ENCODE measurements around the gene C14orf132. TPM values are rescaled to one million over a fixed set of nuclear protein-coding genes. Genes with fewer than 3 reads are reported as not detected.

The C14orf132 gene
- total and polyA plus RNA-seq, 2 of the 4 experiments (the other 2 are of a cell fraction) = 6.3 to 13.5 TPM

GRCh38 chr14:96084796-96085195, 45.6 kb downstream of the C14orf132 start:
- H2AFZ ChIP-seq (replicated peaks; ENCODE audit: low read length, poor library complexity) = no peak overlapping the region
- H3K56ac ChIP-seq (ENCODE audit: extremely low read depth, insufficient read depth, low read length) = no peak overlapping the region
- H3K79me1 ChIP-seq (ENCODE audit: low read depth in 1 of 2, low read length in 2 of 2) = peaks cover 11 to 45% of the 10 kb centered on the region in 2 experiments; a peak in 3 of 4 replicates
- ATAC-seq (ENCODE audit: low read depth) = no peak
- H3K4me3 ChIP-seq (ENCODE audit: insufficient read depth, low read depth, low read length) = no peak overlapping the region
- H4K8ac ChIP-seq (ENCODE audit: low read depth in 2 of 2, low read length in 2 of 2) = no peak overlapping the region
- ChIA-PET POLR2A (ENCODE audit: unreplicated experiment) (no interaction called here), CTCF (no interaction called here)
- H3K9me3 ChIP-seq (ENCODE audit: control insufficient read depth, insufficient read depth, low read length) = no peaks in the 10 kb centered on the region
- no peak overlapping the region for H2AK5ac ChIP-seq (ENCODE audit: low read depth, low read length)
- no peak overlapping the region for H2BK5ac ChIP-seq (ENCODE audit: low read depth, low read length, poor library complexity, severe bottlenecking)
- H2BK120ac ChIP-seq (ENCODE audit: low read depth, low read length) = no peak overlapping the region
- WGBS, 2 experiments (ENCODE audit: extremely low coverage in 2 of 2, insufficient read length in 1 of 2) = 67% methylated on average over 1 of the region's 4 CpGs; no CpG with 5 or more reads in 1 of the 2 experiments
- no peak overlapping the region for H3K27ac ChIP-seq (ENCODE audit: insufficient read depth, low read length)
- H3K4me1 ChIP-seq (ENCODE audit: control insufficient read depth, insufficient read depth, low read length) = peaks cover 7% of the 10 kb centered on the region
- no peak overlapping the region for H2BK20ac ChIP-seq (ENCODE audit: low read depth, low read length)
- intact Hi-C loops (cut with micrococcal nuclease) (no loop called here), dilution Hi-C loops (cut with HindIII; ENCODE audit: low sequenced_read_pairs, unreplicated experiment) (no loop called here), in situ Hi-C loops (cut with MboI; ENCODE audit: low sequenced_read_pairs) (no loop called here)
- no peak overlapping the region for H3K9ac ChIP-seq (ENCODE audit: low read depth, low read length)
- no peaks in the 10 kb centered on the region for H4K20me1 ChIP-seq (ENCODE audit: insufficient read depth, low read length)
- no peak overlapping the region for H4K5ac ChIP-seq (ENCODE audit: low read depth, low read length)
- H4K91ac ChIP-seq (ENCODE audit: insufficient read depth, low read depth, low read length) = no peak overlapping the region
- no peak for DNase-seq
- no peak overlapping the region for H3K23ac ChIP-seq (ENCODE audit: low read depth, low read length)
- H2AK9ac ChIP-seq (replicated peaks; ENCODE audit: low read depth, low read length, poor library complexity) = no peak overlapping the region
- BruUV-seq (replicated peaks) = no TSS peak
- no peak overlapping the region for H3K18ac ChIP-seq (ENCODE audit: low read depth, low read length)
- TF ChIP-seq CHD1 (IDR thresholded peaks at IDR 0.05; ENCODE audit: low read depth, low read length) = no peak
- TF ChIP-seq MAZ (IDR thresholded peaks at IDR 0.05; ENCODE audit: borderline replicate concordance, low read depth, low read length) = no peak
- no peak for TF ChIP-seq NFE2L2 (IDR thresholded peaks at IDR 0.05; ENCODE audit: low read depth, low read length)
- no peak for TF ChIP-seq POLR2A (IDR thresholded peaks at IDR 0.05; ENCODE audit: low read depth, low read length)
- TF ChIP-seq CTCF (conservative IDR thresholded peaks at IDR 0.05; ENCODE audit: low read depth, low read length) = no peak
- no peak for TF ChIP-seq ELK1 (IDR thresholded peaks at IDR 0.05; ENCODE audit: borderline replicate concordance, low read depth, low read length)
- H3K27me3 ChIP-seq (ENCODE audit: control insufficient read depth, insufficient read depth, low read length) = no peaks in the 10 kb centered on the region
- no peak overlapping the region for H3K14ac ChIP-seq (replicated peaks; ENCODE audit: low read depth, low read length)
- H3K36me3 ChIP-seq (ENCODE audit: control insufficient read depth, insufficient read depth, low read length) = peaks cover 30% of the 10 kb centered on the region
- H3K4ac ChIP-seq (ENCODE audit: low read depth, low read length) = no peak overlapping the region
- H3K4me2 ChIP-seq (ENCODE audit: low read depth, low read length) = no peak overlapping the region
- H2BK15ac ChIP-seq (ENCODE audit: low read depth, low read length) = no peak overlapping the region
- peaks cover 12% of the 10 kb centered on the region for H3K9me1 ChIP-seq (ENCODE audit: insufficient read depth, low read length)
